ENCODE results near the gene DVL1. TPM values are rescaled to one million over a fixed set of nuclear protein-coding genes. Genes with fewer than 3 reads are reported as not detected.

The DVL1 gene
- total RNA-seq, 1 experiment from 2014 or later: 71.0 TPM

- Mint-ChIP-seq H3K27ac (no peak overlapping the region), H3K4me1 (peaks cover 6 to 9% of the 10 kb centered on the region in 2 experiments), H3K27me3 (ENCODE audit: low read depth) (peaks cover 29% of the 10 kb centered on the region), H3K36me3 (ENCODE audit: insufficient read depth in 1 of 3, low read depth in 3 of 3) (no peaks in the 10 kb centered on the region), H3K9me3 (no peaks in the 10 kb centered on the region; a peak in 1 of 5 replicates), H3K4me3 (no peak overlapping the region)
- Histone ChIP-seq H3T11ph (ENCODE audit: low read length) (no peak overlapping the region), H3K4me2 (ENCODE audit: insufficient read depth, insufficient read length, low read length) (no peak overlapping the region), H3K23me2 (ENCODE audit: insufficient read length, low read depth, low read length, poor library complexity, severe bottlenecking) (no peaks in the 10 kb centered on the region), H2BK120ac (ENCODE audit: low read depth, low read length, poor library complexity, severe bottlenecking) (no peak overlapping the region), H2BK15ac (ENCODE audit: low read depth, low read length) (no peak overlapping the region), H3K9me3 (ENCODE audit: control insufficient read depth, low read depth, low read length) (peaks cover 20% of the 10 kb centered on the region), H2BK5ac (ENCODE audit: insufficient read length, low read length) (no peak overlapping the region), H3K79me2 (ENCODE audit: insufficient read depth, low read length) (no peaks in the 10 kb centered on the region), H3K27me3 (ENCODE audit: insufficient read depth, low read length) (no peaks in the 10 kb centered on the region), H2AK5ac (ENCODE audit: insufficient read length, low read length) (no peak overlapping the region), H3K27ac (ENCODE audit: insufficient read length, low read depth, low read length) (no peak overlapping the region), H3K4me1 (ENCODE audit: insufficient read depth, low read length) (no peaks in the 10 kb centered on the region; the same call in 1 of the 2 replicates), H3K4ac (ENCODE audit: low read depth, low read length) (no peak overlapping the region), H3K79me1 (ENCODE audit: insufficient read depth, low read depth, low read length, poor library complexity, severe bottlenecking) (no peaks in the 10 kb centered on the region), H4K20me1 (ENCODE audit: control insufficient read depth, insufficient read depth, insufficient read length) (no peaks in the 10 kb centered on the region), H3K14ac (ENCODE audit: insufficient read depth, low read length) (no peak overlapping the region), H3K23ac (ENCODE audit: insufficient read length, low read depth, low read length) (no peak overlapping the region), H2BK12ac (ENCODE audit: insufficient read length, low read depth, low read length) (no peak overlapping the region), H4K8ac (replicated peaks; ENCODE audit: insufficient read length, low read depth, low read length) (no peak overlapping the region), H3K56ac (ENCODE audit: insufficient read length, low read depth, low read length) (no peak overlapping the region), H2AFZ (ENCODE audit: low read length) (no peak overlapping the region), H4K5ac (ENCODE audit: insufficient read length, low read depth, low read length) (no peak overlapping the region), H3K18ac (ENCODE audit: insufficient read length, low read depth, low read length) (no peak overlapping the region), H4K91ac (ENCODE audit: insufficient read length, low read depth, low read length) (no peak overlapping the region), H2BK20ac (ENCODE audit: low read depth, low read length, poor library complexity, severe bottlenecking) (no peak overlapping the region), H3K9ac (ENCODE audit: extremely low read depth, insufficient read length, low read length) (no peak overlapping the region)
- WGBS (ENCODE audit: extremely low coverage, insufficient read length, low lambda C conversion rate): 100% methylated on average over 10 of the region's 10 CpGs
- TF ChIP-seq CTCF (conservative IDR thresholded peaks at IDR 0.05): no peak
- no peak for DNase-seq
Observed at GRCh38 chr1:1365875-1366698, 16.9 kb upstream of the DVL1 start.
